Measurements from ENCODE around the gene CCDC80.

- TF ChIP-seq CTCF (IDR thresholded peaks at IDR 0.05; ENCODE audit: poor library complexity), result no peak
- TF ChIP-seq EZH2 (IDR thresholded peaks at IDR 0.05; ENCODE audit: borderline replicate concordance), result no peak
Observed at GRCh38 chr3:112550859-112551258, 90.1 kb downstream of the CCDC80 start.

Measured in hepatocyte (in vitro differentiated cells).